NCI-H82 treated with DMSO at 0.1 percent for 48 hours (cell line): Measurements from ENCODE around the gene ATL1.
"Not testable (repeated sequence)": the region's sequence is repeated elsewhere in the genome, so short reads cannot be mapped to it uniquely, and the experiment has no call there.

ENCODE experiments used
- DNase-seq: peaks from one replicate; lab custom pipeline; 2025; ENCODE audit not compliant: unreplicated experiment; lab: John Stamatoyannopoulos, UW

The ATL1 gene

DNA sequence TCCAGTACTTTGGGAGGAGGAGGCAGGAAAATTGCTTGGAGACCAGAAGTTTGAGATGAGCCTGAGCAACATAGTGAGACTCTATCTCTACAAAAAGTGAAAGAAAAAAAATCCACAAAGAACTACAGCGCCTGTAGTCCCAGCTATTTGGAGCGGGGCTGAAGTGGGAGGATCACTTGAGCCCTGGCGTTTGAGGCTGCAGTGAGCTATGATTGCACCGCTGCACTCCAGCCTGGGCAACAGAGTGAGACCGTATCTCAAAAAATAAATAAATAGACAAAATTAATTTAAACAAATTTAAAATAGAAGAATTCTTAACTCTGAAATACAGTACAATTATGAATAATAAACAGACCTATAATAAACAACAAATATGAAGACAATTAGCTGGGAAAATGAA is 40.9 kb downstream of the ATL1 start:
- no peak for DNase-seq

DNA sequence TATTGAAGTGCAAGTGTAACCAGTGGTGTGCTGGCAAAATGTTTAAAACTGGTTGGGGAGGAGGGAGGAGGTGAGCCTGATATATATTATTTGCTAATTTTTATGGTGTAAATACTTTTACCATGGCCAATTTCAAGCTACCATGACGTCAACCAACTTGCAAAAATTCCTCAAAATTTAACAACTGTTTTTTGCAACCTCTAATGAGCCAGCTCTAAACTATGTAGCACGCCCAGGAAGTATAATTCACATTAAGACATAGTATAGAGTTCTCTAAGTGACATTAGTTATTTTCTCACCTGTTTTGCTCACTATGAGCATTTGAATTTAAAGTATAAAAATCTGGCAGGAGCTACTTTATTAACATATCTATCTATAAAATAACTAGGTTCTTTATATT is 41.4 kb downstream of the ATL1 start:
- no peak for DNase-seq

DNA sequence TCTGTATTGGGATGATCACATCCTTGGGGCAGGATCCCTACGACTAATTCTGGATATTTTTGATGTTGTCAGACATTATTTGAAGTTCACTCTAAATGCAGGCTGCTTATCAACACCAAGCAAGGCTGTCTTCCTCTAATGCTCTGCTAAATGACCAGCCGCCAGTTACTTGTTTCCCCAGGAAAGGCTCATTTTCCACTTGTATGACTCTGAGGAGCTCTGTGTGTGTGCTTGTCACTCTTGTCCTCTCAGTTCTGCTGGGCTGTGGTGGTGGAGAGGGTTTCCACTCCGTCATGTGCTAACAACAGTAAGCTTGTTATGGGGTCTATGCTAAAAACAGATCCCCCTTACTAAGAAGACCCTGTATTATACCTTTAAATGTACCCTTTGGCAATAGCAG is 42.1 kb downstream of the ATL1 start:
- no peak for DNase-seq

DNA sequence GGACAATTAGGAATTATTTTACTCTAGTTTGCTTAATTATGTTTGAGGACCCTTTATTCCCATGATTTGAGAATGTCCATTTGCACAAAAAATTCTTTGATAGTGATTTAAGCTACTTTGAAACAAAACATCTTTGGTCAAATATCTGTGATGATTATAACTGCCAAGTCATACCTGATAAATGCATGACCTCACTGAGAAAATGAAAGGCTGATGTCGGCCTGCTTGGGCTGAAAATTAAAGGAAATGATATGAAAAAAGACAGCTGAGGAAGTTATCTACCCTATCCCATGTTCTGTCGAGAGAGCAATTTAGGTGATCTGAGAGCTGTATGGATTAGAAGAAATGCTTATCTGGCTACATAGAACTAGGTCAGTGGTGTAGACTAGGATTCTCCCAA is 43.6 kb downstream of the ATL1 start:
- no peak for DNase-seq

DNA sequence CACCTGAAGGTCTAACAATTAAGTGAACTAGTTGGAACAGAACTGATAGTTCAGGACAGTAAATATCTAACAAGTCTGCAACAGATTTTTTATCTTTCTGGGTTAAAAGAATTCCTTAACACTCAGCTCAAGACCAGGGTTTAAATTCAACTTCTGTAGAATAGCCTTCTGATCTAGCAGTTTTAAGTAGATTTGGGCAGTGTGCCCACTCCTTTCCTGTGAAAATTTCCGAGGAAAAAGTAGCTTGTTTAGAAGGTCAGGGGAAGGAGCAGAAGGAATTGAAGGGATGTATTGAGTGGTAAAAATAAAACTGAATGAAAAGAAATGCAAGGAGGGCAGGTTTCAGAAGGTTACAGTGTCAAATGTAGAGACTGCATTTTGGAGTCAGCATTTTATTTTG is 45.8 kb downstream of the ATL1 start:
- no peak for DNase-seq

DNA sequence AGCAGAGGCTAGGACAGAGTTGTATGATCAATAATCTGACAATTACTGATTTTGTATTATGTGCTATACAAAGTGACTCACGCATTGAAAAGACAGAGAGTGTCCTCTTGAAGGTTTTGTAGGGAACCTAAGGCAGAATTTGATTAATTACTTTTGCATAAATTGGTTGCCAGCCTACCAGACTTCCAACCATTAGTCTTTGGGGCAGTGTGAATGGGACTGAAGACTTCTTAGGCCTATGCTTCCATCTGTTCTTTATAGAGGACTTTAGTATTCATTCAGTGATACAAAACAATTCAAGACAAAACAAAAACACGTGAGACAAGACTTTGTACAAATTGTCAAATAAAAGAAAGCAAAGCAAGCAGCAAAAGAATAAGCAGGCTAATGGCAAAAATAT is 46.5 kb downstream of the ATL1 start:
- no peak for DNase-seq

DNA sequence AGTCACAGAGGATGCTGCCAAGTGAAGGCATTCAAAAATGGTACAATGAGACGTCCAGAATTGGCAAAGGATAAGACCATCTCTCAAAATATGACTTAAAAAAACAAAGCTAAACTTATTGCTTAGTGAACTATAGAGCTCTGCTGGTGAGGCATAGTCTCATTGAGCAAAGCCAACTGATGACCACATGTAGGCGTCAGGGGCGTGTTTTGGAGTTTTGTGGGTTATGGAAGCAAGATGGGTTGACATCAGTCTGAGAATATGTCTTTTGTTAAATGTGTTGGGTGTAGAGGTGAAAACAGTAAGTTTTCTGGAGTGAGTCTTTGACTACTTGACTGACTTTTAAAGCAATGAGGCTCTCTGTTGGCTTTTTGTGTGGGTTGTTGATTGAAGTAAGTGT is 47.2 kb downstream of the ATL1 start:
- DNase-seq = no peak

DNA sequence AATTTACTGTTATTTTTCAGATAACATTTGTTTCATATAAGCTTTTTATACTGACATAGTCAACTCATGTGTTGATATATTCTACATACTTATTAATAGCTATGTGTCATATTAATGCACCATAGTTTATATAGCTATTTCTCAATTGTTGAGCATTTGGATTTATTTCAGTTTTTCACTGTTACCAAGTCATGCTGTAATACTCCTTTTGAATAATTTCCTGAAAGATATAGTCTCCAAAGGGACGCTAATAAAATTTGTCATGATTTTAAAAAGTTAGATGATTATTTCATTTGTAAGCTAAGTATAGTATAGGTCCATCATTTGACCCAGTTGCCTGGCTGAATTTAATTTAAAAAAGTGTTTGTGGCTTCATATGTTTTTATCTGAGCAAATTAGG is 47.8 kb downstream of the ATL1 start:
- DNase-seq = no peak

DNA sequence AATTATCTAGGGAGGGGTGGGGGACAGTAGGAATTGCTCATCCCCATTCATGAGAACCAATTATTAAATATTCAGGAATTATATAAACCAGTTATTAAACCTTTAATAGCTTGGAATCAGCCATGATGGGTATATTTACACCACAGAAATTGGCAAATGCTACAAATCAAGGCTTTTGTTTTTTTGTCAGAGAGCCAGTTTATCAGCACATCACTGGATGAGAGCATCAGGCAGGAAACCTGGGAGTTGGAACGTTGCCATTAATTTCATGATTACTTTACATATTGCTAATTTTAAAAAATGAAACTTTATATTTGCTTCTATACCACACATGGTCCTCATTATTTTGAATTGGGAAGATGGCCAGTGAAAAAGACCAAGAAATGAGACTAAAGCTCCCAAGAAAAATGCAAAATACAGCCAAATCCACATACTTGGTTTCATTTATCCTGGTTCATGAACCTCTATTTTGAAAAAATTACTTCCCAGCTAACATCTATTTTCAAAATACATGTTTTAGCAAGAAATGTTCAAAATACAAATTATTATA is 48.4 kb downstream of the ATL1 start:
- DNase-seq = no peak

DNA sequence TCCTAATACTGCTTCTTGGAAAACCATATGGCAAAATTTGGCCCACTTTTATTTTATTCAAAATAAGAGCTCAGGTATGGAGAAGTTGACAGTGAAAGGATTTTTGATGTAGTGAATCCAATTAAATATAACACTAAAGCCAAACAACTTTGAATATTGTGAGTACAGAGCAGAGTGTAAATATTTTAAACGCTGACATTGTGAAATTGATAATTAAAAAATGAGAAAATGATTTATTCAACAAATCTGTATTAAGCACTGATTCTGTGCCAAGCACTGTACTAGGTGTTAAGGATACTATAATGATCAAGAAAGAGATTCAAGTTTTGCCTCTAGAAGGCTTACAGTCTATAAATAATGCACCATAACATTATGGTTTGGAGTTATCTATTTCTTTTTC is 50.5 kb downstream of the ATL1 start:
- DNase-seq = no peak

DNA sequence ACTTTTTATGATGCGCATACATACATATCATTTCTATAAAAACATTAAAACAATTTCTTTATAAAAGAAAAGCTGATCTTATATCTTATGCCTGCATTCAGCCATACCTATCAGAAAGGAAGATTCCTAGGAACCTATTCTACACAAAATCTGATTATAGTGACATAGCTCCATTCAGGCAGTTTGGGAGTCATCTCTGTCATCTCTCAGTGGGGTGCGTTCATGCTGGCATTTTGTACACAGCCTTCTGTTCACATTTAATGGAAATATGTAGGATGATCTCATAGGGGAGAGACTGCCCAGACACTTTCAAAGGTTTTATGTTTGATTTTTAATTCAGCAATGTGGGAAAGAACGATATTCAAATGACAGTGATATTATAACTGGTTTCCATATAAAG is 52.9 kb downstream of the ATL1 start:
- DNase-seq = no peak

DNA sequence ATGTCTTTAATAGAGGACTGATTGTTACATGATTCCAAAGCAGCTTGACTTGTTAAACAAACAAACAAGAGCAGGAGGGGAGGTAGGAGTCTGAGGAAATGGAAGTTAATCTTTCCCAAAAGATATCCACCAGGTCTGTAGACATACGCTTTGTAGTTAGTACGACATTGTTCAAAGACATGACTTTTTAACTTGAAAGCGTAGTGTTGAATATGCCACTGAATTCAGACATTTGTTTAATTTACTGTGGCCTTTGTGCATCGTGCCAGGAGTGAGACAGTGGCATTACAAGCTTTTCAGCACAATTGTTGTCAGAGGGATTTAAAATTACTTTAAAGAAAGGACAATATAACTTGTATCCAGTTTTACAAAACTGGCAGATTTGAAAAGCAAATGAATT is 55.1 kb downstream of the ATL1 start:
- no peak for DNase-seq

DNA sequence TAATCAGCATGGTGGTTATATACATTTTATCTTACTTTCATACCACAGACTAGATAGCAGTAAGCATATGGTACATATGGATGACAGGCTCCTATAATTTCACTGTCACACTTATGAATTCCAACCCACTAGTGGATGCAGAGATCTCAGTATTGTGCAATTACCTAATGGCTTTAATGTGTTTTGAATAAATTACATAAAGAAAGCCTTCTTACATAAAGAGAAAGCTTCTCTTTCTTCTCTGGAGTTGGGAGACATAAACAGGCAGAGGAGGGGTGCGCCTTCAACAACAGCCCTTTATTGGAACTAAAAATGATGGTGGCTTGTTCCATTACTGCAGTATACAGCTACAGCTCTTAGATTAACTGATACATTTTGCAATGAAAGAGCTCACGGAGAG is 55.6 kb downstream of the ATL1 start:
- no peak for DNase-seq

DNA sequence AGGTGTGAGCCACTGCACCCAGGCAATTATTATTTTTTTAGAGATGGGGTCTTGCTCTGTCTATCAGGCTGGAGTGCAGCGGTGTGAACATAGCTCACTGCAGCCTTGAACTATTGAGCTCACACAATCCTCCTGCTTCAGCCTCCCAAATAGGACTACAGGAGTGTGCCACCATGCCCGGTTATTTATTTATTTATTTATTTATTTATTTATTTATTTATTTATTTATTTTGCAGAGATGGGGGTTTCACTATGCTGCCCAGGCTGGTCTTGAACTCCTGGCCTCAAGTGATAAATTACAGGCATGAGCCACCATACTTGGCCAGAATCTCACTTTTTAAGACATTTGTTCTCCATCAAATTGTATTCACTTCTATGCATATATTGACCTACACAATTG is 56.3 kb downstream of the ATL1 start:
- no peak for DNase-seq

DNA sequence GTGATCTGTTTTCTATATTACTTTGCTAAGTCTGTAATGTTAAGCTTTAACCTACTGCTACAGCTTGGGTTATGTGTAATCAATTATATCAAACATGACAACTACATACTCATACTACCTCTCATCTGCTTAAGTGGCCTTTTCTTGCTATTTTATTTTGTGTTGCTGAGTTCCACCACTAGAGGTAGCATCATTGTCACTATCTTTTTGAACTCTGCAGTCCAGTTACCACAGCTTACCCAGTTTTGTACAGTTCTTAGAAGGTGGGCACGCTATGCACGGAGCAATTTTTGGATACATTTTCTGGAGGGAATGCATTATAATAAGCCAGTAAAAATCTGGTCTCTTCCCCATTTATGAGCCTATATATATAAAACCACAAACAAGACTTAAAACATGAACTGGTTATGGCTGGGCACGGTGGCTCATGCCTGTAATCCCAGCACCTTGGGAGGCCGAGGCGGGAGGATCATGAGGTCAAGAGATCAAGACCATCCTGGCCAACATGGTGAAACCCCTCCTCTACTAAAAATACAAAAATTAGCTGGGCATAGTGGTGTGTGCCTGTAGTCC is 59.7 kb downstream of the ATL1 start:
- DNase-seq = peak; percentile 19

DNA sequence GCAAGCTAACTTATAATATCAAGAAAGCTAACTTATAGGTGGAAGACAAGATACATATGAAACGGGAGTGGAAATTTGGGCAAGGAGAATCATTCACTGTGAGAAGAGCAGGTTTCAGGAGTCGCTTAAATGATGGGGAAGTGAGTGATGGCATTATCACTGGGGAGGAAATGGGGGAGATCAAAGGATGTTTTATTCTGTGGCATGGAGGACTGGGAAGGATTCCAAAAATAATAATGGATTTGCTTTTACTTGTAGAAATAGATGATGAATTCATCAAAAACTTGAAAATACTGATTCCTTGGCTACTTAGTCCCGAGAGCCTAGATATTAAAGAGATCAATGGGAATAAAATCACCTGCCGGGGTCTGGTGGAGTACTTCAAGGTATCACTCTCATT is 60.4 kb downstream of the ATL1 start:
- no peak for DNase-seq

DNA sequence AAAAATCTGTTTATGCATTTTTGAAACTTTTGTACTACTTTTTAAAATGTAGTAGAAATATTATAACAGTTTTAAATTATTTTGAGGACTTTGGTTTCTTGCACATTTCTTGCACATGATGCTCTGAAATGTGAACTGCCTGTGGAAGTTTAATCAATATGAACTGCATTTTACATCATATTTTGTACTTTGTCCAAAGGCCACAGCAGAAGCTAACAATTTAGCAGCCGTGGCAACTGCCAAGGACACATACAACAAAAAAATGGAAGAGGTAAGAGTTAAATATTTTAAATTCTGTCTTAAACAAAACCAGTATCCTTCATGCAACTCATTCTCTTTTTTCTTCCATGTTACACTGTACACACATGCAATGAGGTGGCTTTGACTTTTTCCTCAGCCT is 63.0 kb downstream of the ATL1 start:
- no peak for DNase-seq

DNA sequence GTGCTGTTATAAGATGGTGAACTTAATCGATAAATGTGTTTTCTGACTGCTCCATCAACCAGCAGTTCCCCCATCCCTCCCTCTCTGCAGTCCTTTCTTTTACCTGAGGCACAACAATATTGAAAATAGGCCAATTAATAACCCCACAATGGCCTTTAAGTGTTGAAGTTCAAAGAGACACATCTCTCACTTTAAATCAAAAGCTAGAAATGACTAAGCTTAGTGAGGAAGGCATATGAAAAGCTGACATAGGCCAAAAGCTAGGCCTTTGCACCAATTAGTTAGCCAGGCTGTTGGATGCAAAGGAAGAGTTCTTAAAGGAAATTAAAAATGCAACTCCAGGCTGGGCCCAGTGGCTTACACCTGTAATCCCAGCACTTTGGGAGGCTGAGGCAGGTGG is 64.5 kb downstream of the ATL1 start:
- no peak for DNase-seq

DNA sequence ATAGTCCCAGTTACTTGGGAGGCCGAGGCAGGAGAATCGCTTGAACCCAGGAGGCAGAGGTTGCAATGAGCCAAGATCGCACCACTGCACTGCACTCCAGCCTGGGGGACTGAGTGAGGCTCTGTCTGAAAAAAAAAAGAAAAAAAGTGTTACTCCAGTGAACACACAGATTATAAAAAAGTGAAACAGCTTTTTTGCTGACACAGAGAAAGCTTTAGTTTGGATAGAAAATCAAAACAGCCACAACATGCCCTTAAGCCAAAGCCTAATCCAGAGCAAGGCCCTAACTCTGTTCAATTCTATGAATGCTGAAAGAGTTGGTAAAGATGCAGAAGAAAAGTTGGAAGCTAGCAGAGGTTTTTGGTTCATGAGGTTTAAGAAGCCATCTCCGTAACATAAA is 65.0 kb downstream of the ATL1 start:
- not testable (repeated sequence) for DNase-seq

DNA sequence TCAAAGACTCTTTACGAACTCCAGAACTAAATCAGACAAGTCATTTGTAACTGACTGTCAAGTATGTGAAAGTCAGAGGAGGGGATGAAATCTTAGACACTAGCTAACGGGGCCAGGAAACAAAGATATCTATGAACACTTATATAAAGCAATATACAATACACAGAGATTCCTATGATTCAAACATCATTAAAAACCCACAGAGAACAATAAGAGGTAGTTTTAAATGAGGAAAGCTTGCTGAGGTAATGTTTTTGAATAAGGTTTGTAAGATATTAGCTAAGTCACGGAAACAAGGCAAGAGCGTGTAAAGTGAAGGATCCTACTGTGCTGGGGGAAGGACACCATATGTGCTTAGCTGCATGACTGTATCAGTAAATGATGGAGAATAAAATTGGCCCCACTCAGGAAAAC is 71.5 kb downstream of the ATL1 start:
- no peak for DNase-seq

DNA sequence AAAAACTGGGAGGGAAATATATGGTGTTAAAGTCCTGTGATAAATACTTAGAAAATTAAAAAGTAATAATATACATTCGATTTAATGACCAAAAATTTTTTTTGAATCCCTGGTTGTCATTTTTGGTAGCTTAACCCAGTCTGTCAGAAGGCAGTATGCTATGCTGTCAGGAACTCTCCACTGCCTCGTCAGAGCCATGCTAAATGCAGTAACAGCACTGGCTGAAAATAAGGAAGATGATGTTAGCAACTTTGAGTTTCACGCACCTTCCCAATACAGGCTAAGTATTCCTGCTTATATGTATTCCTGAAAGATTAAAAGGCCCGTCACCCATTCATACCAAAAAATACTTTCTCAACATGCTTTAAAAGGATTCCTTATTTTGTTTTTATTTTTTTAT is 74.0 kb downstream of the ATL1 start:
- DNase-seq = no peak

DNA sequence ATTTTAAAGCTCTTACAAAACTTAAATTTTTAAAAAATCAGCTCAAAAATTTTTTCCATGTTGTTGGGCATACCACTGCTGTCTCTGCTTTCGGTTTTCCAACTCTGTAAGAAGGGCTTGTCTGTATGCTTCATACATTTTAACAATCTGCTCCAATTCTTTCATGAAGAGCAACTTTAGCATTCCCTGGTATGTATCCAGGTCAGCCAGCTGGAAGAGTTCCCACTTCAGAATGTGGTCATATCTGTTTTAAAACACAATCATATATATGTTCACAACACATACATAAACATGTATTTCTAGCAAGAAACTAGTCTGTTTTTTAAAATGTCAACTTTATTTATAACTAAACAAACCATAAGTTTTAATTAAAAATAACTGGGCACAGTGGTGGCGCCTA is 75.2 kb downstream of the ATL1 start:
- DNase-seq = no peak

DNA sequence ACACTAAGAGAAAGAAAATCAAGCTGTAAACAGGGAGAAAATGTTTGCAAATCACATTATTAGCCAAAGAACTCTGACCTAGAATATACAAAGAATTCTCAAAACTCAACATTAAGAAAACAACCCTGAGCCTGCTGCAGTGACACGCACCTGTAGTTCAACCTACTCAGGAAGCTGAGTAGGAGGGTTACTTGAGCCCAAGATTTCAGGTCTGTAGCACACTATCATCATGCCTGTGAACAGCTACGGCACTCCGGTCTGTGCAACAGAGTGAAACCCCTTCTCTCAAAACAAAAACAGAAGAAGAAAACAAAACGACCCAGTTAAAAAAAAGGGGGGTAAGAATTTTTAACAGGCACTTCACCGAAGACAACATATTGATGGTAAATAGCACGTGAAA is 87.3 kb downstream of the ATL1 start:
- no peak for DNase-seq

DNA sequence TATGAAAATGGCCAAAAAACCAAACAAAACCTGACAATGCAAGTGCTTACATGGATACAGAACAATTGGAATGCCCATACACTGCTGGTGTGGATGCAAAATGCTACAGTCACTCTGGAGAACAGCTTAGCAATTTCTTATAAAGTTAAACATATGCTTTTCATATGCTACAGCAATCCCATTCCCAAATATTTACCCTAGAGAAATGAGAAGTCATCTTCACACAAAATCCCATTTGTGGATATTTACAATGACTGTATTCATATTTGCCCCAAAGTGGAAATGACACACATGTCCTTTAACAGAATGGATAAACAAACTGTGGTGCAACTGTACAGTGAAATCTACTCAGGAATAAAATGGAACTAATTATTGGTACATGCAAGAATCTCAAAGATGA is 87.8 kb downstream of the ATL1 start:
- no peak for DNase-seq
